GM18909 (cell line): ENCODE measurements around the gene PGBD2.
A peak's percentile ranks its signal among the peaks of the same experiment; 100 is the strongest.
"Not testable (repeated sequence)": the region's sequence is repeated elsewhere in the genome, so short reads cannot be mapped to it uniquely, and the experiment has no call there.

Experiments used
- ATAC-seq: cut with Tn5 transposase; IDR thresholded peaks from one replicate; pipeline ENCODE4 v1.9.1; 2021; ENCODE audit warnings: mild to moderate bottlenecking; ENCODE audit not compliant: unreplicated experiment, poor library complexity

PGBD2 gene

GRCh38 chr1:248885646-248886045, 20.4 kb upstream of the PGBD2 start:
- no peak for ATAC-seq

- no peak for ATAC-seq
These were observed 19.7 kb upstream of the PGBD2 start for GRCh38 chr1:248886237-248886895.

- ATAC-seq, result not testable (repeated sequence)
These were observed 16.2 kb upstream of the PGBD2 start for GRCh38 chr1:248889914-248890243.

- ATAC-seq, result no peak
These were observed 15.2 kb upstream of the PGBD2 start for GRCh38 chr1:248890549-248891498.

GRCh38 chr1:248891758-248892157, 14.3 kb upstream of the PGBD2 start:
- no peak for ATAC-seq

GRCh38 chr1:248892590-248892989, 13.4 kb upstream of the PGBD2 start:
- ATAC-seq, result no peak

GRCh38 chr1:248894837-248895236, 11.2 kb upstream of the PGBD2 start:
- ATAC-seq, result no peak

- no peak for ATAC-seq
These were observed 8.4 kb upstream of the PGBD2 start for GRCh38 chr1:248897412-248898337.

GRCh38 chr1:248900637-248901036, 5.4 kb upstream of the PGBD2 start:
- ATAC-seq, result no peak

GRCh38 chr1:248901578-248901977, 4.5 kb upstream of the PGBD2 start:
- ATAC-seq, result no peak

GRCh38 chr1:248904437-248905216, 1.4 kb upstream of the PGBD2 start:
- no peak for ATAC-seq

GRCh38 chr1:248905662-248906008, 400 bp upstream of the PGBD2 start:
- ATAC-seq, result no peak

- ATAC-seq, result peak; percentile 25
These were observed 972 bp downstream of the PGBD2 start for GRCh38 chr1:248906753-248907661.

- no peak for ATAC-seq
These were observed 4.7 kb downstream of the PGBD2 start for GRCh38 chr1:248910761-248911160.

- ATAC-seq, result no peak
These were observed 7.9 kb downstream of the PGBD2 start for GRCh38 chr1:248913933-248914332.

- no peak for ATAC-seq
These were observed 8.9 kb downstream of the PGBD2 start for GRCh38 chr1:248914796-248915381.

- ATAC-seq, result no peak
These were observed 12.1 kb downstream of the PGBD2 start for GRCh38 chr1:248918131-248918530.
